BJ (cell line): ENCODE measurements around the gene OVOL2. TPM values are rescaled to one million over a fixed set of nuclear protein-coding genes. Genes with fewer than 3 reads are reported as not detected.

Experiments used
- CTCF ChIA-PET: fragments of 350-600 bp; formaldehyde crosslinking; extraction: SDS; loops from one replicate; lab custom pipeline; 2021; ENCODE audit warnings: antibody characterized with exemption, inconsistent platforms; lab: Yijun Ruan, JAX
- POLR2A ChIA-PET: fragments of 300-600 bp; sonication (Branson Sonifier 250); formaldehyde crosslinking; extraction: SDS; loops from one replicate; lab custom pipeline; 2021; ENCODE audit warnings: antibody characterized with exemption; lab: Charles Lee
- DNase-seq: peaks from one replicate; pipeline ENCODE4 v3.0.0-alpha.2; 2011; ENCODE audit warnings: low read depth
- H3K27me3 ChIP-seq: 2 replicates; pipeline ENCODE4 v1.6.0; 2011; ENCODE audit warnings: low read length; ENCODE audit not compliant: control insufficient read depth, insufficient read depth
- H3K36me3 ChIP-seq: 2 replicates; pipeline ENCODE4 v1.5.1; 2011; ENCODE audit warnings: low read length; ENCODE audit not compliant: control insufficient read depth, insufficient read depth
- H3K4me3 ChIP-seq: 2 replicates; pipeline ENCODE4 v1.5.1; 2011; ENCODE audit warnings: low read depth, mild to moderate bottlenecking, control low read depth, low read length
- CTCF ChIP-seq: IDR thresholded peaks from 2 replicates; pipeline ENCODE4 v1.5.1; 2011; ENCODE audit warnings: low read depth, mild to moderate bottlenecking, control low read depth, inconsistent platforms, low read length, moderate library complexity; ENCODE audit not compliant: insufficient read depth
- polyA plus RNA-seq: library from polyadenylated mRNA; depleted of rRNA; stranded (reverse); fragments of >200 nt; gene quantifications from 2 replicates; pipeline ENCODE4 v1.2.3, GENCODE V29; 2011

Gene OVOL2
- polyA plus RNA-seq, 1 experiment, result not detected

- no peak for TF ChIP-seq CTCF
- ChIA-PET CTCF (no interaction called here), POLR2A (no interaction called here)
- Histone ChIP-seq H3K4me3 (no peak overlapping the region), H3K36me3 (no peaks in the 10 kb centered on the region), H3K27me3 (peaks cover 6% of the 10 kb centered on the region; the same call in 1 of the 2 replicates)
- no peak for DNase-seq
Observed at GRCh38 chr20:18046535-18046934, 11.2 kb downstream of the OVOL2 start.

GRCh38 chr20:18042229-18042628 is 15.5 kb downstream of the OVOL2 start:
- Histone ChIP-seq H3K4me3 (no peak overlapping the region), H3K27me3 (peaks cover 11% of the 10 kb centered on the region), H3K36me3 (no peaks in the 10 kb centered on the region)
- no peak for DNase-seq
- CTCF ChIA-PET, result no interaction called here
- POLR2A ChIA-PET, result no interaction called here
- no peak for TF ChIP-seq CTCF

- no peak for DNase-seq
- CTCF ChIA-PET, result no interaction called here
- Histone ChIP-seq H3K36me3 (no peaks in the 10 kb centered on the region), H3K27me3 (peaks cover 13% of the 10 kb centered on the region), H3K4me3 (no peak overlapping the region)
- POLR2A ChIA-PET, result no interaction called here
- no peak for TF ChIP-seq CTCF
Observed at GRCh38 chr20:18041462-18041861, 16.3 kb downstream of the OVOL2 start.

GRCh38 chr20:18039063-18039462 is 18.7 kb downstream of the OVOL2 start:
- H3K4me3 ChIP-seq, result no peak overlapping the region
- TF ChIP-seq CTCF, result no peak
- peaks cover 11% of the 10 kb centered on the region for H3K27me3 ChIP-seq
- CTCF ChIA-PET, result no interaction called here
- no peak for DNase-seq
- POLR2A ChIA-PET, result interaction anchor here (0.6 kb wide), 1 partner anchor 12 kb away, joined by 5 read pairs; no protein-coding TSS in a partner anchor
- H3K36me3 ChIP-seq, result no peaks in the 10 kb centered on the region

GRCh38 chr20:18034039-18034438 is 23.7 kb downstream of the OVOL2 start:
- CTCF ChIA-PET, result no interaction called here
- Histone ChIP-seq H3K4me3 (no peak overlapping the region), H3K36me3 (no peaks in the 10 kb centered on the region), H3K27me3 (peaks cover 7% of the 10 kb centered on the region; the same call in 1 of the 2 replicates)
- POLR2A ChIA-PET, result no interaction called here
- DNase-seq, result no peak
- no peak for TF ChIP-seq CTCF
